Coronary artery (tissue), 2 donors: ENCODE measurements around the gene NMRAL1.

ENCODE experiments used
- DNase-seq: peaks from one replicate; pipeline ENCODE4 v3.0.0-alpha.2; 2017; ENCODE audit warnings: low spot score
- H3K27ac ChIP-seq, 2 donors: fragments of 200-600 bp; sonication (generic); one replicate each; pipeline ENCODE4 v1.5.1; 2016 to 2019
- H3K4me3 ChIP-seq: fragments of 200-600 bp; sonication (generic); 2 replicates; pipeline ENCODE4 v1.5.1; 2016; ENCODE audit warnings: mild to moderate bottlenecking, moderate library complexity
- TF ChIP-seq, protein P1 (sequence below): fragments of 200-600 bp; sonication (generic); IDR thresholded peaks from one replicate; pipeline ENCODE4 v1.5.1; 2019; ENCODE audit warnings: antibody characterized with exemption

Gene NMRAL1

GRCh38 chr16:4505356-4506147, 31.1 kb upstream of the NMRAL1 start:
- TF ChIP-seq, protein P1, sequence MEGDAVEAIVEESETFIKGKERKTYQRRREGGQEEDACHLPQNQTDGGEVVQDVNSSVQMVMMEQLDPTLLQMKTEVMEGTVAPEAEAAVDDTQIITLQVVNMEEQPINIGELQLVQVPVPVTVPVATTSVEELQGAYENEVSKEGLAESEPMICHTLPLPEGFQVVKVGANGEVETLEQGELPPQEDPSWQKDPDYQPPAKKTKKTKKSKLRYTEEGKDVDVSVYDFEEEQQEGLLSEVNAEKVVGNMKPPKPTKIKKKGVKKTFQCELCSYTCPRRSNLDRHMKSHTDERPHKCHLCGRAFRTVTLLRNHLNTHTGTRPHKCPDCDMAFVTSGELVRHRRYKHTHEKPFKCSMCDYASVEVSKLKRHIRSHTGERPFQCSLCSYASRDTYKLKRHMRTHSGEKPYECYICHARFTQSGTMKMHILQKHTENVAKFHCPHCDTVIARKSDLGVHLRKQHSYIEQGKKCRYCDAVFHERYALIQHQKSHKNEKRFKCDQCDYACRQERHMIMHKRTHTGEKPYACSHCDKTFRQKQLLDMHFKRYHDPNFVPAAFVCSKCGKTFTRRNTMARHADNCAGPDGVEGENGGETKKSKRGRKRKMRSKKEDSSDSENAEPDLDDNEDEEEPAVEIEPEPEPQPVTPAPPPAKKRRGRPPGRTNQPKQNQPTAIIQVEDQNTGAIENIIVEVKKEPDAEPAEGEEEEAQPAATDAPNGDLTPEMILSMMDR: no peak
- no peak overlapping the region for H3K27ac ChIP-seq
- DNase-seq: no peak
- H3K4me3 ChIP-seq: no peak overlapping the region

- no peak for DNase-seq
- peak overlapping the region; percentile 56 for H3K4me3 ChIP-seq
- peak overlapping the region; percentile 72 to 81 for H3K27ac ChIP-seq
- TF ChIP-seq, protein P1: no peak
Observed at GRCh38 chr16:4501071-4501478, 26.6 kb upstream of the NMRAL1 start.

- Histone ChIP-seq H3K4me3 (peak overlapping the region; percentile 56), H3K27ac (peak overlapping the region; percentile 72 to 81)
- TF ChIP-seq, protein P1: no peak
- no peak for DNase-seq
Observed at GRCh38 chr16:4500272-4500671, 25.8 kb upstream of the NMRAL1 start.

GRCh38 chr16:4499196-4499555, 24.8 kb upstream of the NMRAL1 start:
- H3K27ac ChIP-seq: no peak overlapping the region
- H3K4me3 ChIP-seq: no peak overlapping the region
- TF ChIP-seq, protein P1: no peak
- no peak for DNase-seq

DNA sequence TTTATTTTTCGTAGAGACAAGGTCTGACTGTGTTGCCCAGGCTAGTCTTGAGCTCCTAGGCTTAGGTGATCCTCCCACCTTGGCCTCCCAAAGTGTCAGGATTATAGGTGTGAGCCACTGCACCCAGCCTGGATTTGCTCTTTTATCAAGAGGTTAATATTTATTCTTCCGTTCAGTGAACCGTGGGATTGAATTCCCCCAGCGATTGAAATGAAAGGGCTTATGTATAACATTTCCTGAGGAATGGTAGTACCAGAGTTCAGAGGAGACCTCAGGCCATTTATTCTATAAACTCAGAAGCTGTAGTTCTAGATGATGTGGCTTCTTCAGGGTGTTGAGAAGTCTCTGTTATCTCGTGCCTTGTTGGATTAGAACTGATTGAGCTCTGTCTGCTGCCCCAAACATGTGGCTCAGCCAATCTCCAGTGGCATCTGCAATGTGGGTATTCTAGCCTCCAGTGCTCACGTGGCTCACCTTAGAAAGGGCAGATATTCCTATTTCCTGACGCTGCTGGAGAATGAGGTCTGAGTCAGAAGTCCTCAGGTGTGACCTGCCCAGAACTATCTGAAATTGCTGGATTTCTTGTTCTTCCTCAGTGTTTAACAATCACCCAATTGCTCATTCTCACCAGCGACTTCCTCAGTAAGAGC, 24.2 kb upstream of the NMRAL1 start:
- TF ChIP-seq, protein P1: no peak
- H3K4me3 ChIP-seq: no peak overlapping the region
- no peak overlapping the region for H3K27ac ChIP-seq
- DNase-seq: no peak

DNA sequence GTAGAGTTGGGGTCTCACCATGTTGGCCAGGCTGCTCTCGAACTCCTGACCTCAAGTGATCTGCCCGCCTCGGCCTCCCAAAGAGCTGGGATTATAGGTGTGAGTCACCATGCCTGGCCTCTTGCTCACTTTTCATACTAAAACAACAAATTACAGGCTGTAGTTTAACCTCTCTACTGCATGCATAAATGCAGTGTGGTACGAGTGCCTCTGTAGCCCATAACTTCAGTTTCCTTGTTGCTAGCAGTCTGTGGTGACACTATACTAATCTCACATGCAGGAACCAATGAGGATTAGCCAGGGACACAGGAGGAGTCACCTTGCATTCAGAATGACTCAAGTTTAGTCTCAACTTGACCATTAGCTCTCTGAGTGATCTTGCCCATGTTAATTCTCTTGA, 21.9 kb upstream of the NMRAL1 start:
- Histone ChIP-seq H3K4me3 (no peak overlapping the region), H3K27ac (no peak overlapping the region)
- TF ChIP-seq, protein P1: no peak
- DNase-seq: no peak

GRCh38 chr16:4495766-4496165, 21.3 kb upstream of the NMRAL1 start:
- H3K4me3 ChIP-seq: no peak overlapping the region
- H3K27ac ChIP-seq: no peak overlapping the region
- TF ChIP-seq, protein P1: no peak
- no peak for DNase-seq
